Lung microvascular endothelial cell (primary cell): ENCODE results near the gene ORC3. TPM values are rescaled to one million over a fixed set of nuclear protein-coding genes. Genes with fewer than 3 reads are reported as not detected.

Experiments
- total RNA-seq: library from RNA; depleted of rRNA; stranded (reverse); fragments of >200 nt; gene quantifications from 2 replicates; pipeline ENCODE4 v1.2.1, GENCODE V29; 2014

ORC3 gene
- total RNA-seq, 1 donor from 2014 or later = 7.9 TPM

Other genes with a start within 250 kb of the ORC3 start
- 0.44 and 0.79 TPM in 2 replicates for gene C6orf163, start 245.3 kb upstream of the ORC3 start, total RNA-seq
- under 0.01 and 0.22 TPM in 2 replicates for gene CFAP206, start 182.2 kb upstream of the ORC3 start, total RNA-seq
- gene SLC35A1, start 117.2 kb upstream of the ORC3 start, total RNA-seq = 14.4 and 24.0 TPM in 2 replicates
- gene RARS2, start 148 bp upstream of the ORC3 start, total RNA-seq = 26.4 and 28.4 TPM in 2 replicates
- gene AKIRIN2, start 112.1 kb downstream of the ORC3 start, total RNA-seq = 9.8 and 15.7 TPM in 2 replicates